PC-3 (cell line): Measurements from ENCODE around the gene ANP32E.

ENCODE experiments used
- CTCF ChIP-seq: fragments of 300-600 bp; sonication (generic); conservative IDR thresholded peaks from 2 replicates; pipeline ENCODE4 v1.5.1; 2017; ENCODE audit warnings: antibody characterized with exemption, low read depth, mild to moderate bottlenecking, low read length
- EZH2 ChIP-seq: fragments of 300-600 bp; sonication (generic); IDR thresholded peaks from one replicate; pipeline ENCODE4 v1.6.1; 2017; ENCODE audit warnings: antibody characterized with exemption, mild to moderate bottlenecking, low read length; ENCODE audit not compliant: unreplicated experiment

- TF ChIP-seq CTCF (no peak), EZH2 (no peak)
Measured at GRCh38 chr1:150187560-150187931, 48.4 kb downstream of the ANP32E start.
